NOMO-1 treated with DMSO at 0.1 percent for 48 hours (cell line): Measurements from ENCODE around the gene POLR1A.

Experiments
- DNase-seq: peaks from one replicate; lab custom pipeline; 2025; ENCODE audit not compliant: unreplicated experiment; lab: John Stamatoyannopoulos, UW

Gene POLR1A

DNA sequence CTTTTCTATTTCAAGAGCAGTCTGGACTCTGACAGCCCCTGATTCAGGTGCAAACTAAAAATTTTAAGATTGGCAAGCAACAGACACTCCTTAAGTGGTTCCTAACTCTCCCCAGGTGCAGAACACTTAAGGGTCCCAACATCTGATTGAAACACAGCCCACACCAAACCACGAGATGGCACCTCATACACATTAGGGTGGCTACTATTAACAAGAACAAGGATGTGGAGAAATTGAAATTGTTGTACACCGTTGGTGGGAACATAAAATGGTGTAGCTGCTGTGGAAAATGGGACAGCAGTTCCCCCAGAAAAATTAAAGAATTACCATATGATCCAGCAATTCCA, 82.3 kb downstream of the POLR1A start:
- no peak for DNase-seq

DNA sequence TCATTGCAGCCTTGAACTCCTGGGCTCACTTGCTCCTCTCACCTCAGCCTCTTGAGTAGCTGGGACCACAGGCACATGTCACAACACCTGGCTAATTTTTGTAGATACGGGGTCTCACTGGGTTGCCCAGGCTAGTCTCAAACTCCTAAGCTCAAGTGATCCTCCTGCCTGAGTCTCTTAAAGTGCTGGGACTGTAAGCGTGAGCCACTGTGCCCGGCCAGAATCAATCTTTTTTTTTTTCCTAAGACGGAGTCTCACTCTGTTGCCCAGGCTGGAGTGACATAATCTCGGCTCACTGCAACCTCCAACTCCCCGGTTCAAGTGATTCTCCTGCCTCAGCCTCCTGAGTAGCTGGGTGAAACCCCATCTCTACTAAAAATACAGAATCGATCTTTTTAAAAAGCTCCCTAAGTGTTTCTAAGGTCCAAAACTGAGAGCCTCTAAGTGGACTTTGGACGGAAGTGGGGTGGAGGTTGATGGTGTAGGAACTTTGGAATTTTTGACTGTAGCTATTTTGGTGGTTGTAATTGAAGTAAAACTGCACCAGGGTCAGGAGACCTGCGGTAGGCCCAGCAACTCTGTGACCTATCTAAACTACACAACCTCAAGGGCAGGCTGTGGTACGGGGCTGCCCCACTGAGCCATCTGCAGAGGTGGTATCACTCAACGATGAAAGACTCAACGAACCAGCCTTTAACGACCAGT, 82.9 kb downstream of the POLR1A start:
- no peak for DNase-seq

DNA sequence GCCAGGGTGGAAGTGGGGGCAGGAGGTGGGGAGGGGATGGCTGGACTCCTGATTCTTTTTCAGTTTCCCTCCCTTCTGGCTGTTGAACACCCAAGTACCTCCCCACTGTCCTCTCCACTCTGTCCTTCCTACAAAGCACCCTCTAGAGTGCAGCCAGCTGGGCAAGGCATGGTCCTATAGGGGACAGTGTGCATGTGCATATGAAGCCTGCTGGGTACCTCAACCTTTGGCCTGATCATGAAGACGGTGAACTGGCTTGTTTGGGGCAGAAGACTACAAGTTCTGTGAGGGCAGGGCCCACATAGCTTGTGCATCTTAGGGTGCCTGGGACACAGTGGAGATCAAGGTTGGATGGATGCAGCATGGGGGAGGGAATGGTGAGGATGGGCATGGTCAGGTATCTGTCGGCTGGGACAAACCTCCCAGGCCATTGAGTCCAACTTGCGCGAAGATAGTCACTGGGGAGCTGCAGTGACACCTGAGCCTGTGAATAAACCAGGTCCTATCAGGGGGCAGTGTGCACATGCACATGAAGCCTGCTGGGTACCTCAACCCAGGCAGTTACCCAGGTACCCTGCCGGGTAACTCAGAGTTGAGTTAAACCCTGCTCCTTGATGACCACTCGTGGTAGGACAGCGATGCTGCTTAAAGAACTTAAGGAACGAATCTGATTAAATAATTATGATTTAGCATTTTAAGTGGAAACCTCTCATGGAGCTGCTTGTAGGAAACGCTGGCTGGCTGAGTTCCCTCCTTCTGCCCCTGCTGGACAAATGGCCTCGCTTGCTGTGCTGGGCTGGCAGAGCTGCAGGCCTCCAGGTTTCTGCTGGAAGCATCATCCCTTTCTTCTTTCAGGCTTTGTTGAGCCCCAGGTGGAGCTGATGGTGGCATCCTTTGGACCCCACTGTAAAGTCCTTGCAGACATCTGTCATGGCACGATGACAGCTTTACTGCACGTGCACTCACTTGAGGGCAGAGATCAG, 84.0 kb downstream of the POLR1A start:
- DNase-seq, result no peak

DNA sequence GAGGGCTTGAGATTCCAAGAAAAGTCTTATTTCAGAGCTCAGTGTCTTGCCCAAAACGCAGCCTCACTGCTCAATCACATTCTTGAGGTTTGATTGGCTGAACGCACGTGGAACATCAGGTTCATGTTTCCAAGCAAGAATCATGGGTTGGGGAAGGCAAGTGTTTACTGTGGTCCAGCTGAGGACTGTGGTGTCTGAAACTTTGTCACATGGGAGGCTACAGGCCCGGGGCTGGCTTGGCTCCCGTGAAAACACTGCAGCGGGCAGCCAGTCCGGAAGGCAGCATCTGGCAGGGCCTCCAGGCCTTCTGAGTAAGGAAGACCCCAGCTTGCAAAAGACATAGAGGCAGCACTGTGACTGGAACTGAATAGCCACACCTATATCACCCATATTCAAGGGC, 84.7 kb downstream of the POLR1A start:
- DNase-seq, result no peak

DNA sequence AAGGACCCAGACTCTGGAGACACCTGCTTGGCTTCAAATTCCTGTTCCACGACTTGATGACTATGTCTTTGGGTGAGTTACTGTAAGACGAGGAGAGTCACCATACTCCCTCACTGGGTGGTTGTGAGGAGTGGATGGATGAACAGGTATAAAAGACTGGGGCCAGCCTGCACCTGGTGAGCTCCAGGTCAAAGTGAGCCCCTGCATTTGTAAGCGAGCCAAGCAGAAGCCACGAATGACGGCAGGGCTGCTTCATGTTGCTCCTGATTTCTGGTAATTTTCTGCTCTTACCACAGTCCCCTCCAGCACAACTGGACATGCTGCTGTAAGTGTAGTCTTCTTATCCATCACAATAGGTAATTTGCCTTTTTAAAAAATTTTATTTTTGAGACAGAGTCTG, 86.6 kb downstream of the POLR1A start:
- no peak for DNase-seq

DNA sequence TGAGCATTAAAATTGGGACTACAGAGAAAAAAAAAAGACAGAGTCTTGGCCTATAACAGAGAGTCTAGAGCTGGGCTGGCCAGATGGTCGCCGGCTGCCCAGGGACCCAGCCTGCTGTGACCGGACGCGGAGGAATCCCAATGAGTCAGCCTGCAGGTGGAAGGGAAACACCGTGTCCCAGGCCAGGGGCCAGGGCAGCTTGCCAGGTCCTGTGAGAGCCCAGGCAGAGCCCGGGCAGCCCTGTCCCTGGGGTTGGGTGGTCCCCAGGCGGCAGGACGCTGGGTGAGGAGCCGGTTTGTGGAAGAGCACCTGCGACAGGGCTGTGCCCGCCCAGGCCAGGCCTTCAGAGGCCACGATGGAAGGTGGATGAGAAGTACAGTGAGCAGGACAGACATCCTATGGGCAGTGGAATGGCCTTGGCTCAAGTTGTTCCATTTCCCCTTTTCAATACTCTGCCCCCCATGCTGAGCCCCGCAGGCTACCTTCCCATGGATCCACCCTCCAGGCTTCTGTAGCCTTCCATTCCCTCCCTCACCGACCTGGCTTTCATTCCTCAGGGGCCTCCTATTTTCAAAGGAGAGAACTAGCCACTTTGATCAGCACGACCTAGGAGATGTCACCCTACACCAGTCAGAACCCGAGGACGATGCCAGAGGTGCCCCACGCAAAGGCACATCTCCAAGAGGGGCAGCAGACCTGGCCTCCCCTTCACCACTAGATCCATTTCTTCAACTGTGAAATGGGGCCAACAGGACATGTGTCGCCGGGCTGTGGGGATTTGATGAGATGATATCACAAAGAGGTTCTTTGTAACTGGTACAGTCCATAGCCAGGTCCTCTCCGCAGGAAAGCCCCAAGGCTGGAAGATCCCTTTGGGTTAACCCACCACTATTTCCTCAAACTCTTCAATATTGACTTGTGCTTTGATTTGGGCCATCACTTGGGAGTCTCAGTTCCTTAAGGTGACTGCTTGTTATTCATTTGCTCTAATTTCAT, 87.5 kb downstream of the POLR1A start:
- no peak for DNase-seq

DNA sequence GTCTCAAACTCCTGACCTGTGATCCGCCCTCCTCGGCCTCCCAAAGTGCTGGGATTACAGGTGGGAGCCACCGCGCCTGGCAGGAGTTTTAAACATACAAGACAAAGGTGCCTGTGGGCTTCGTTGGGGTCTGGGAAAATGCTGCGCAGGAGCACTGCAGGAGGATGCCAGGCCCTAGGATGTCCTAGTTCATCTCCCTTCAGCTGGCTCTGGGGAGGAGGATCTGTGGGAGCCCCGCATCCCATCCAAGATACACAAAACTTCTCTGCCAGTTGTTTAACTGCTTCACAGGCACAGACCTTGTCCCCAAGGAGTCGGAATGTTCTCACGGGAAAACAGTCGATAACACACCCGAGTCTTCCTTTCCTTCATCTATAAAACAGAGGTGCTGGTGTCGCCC, 89.1 kb downstream of the POLR1A start:
- no peak for DNase-seq

DNA sequence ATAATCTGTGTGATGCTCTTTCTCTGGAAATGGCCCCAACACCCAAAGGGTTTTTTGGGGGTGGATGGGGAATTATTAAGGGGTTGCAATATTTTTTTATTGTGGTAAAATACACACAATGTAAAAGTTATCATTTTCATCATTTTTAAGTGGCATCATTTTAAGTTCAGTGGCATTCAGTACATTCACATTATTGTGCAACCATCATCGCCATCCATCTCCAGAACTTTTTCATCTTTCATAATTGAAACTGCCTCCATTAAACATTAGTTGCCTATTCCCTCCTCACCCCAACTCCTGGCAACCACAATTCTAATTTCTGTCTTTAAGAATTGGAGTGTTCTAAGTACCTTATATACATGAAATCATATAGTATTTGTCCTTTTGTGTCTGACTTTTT, 90.0 kb downstream of the POLR1A start:
- DNase-seq, result no peak

DNA sequence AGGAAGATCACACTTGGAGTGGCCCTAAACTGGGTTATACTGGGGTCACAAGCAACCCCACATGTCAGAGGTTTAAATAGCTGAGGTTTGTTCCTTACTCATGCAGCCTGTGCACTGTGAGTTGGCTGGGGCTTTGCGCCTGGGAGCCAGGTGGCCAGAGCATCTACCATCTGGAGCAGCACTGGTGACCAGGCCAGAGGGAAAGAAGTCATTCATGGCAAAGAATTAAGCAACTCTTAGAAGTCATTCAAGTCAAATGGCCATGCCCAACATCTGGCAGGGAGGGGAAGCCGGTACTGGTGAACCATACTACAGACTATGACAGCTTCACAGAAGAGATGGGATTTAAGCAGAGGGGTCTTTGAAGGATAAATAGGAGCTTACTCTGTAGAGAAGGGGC, 90.7 kb downstream of the POLR1A start:
- no peak for DNase-seq

DNA sequence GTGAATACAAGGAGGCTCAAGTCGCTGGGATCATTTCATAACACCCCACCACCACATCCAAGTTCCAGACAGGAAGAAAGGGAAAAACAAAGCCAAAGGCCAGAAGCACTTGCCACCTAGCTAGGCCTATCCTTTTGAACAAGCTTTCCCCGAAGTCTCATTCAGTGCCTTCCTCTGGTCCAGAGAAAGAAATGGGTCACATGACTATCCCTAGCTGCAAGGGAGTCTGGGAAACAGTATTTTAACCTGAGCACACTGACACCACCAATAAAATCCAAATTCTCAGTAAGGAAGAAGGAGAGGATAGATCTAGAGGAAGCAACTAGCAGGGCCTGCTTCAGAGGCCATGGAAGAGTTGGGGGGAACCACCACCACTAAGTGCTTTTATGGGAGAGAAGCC, 91.2 kb downstream of the POLR1A start:
- DNase-seq, result no peak

DNA sequence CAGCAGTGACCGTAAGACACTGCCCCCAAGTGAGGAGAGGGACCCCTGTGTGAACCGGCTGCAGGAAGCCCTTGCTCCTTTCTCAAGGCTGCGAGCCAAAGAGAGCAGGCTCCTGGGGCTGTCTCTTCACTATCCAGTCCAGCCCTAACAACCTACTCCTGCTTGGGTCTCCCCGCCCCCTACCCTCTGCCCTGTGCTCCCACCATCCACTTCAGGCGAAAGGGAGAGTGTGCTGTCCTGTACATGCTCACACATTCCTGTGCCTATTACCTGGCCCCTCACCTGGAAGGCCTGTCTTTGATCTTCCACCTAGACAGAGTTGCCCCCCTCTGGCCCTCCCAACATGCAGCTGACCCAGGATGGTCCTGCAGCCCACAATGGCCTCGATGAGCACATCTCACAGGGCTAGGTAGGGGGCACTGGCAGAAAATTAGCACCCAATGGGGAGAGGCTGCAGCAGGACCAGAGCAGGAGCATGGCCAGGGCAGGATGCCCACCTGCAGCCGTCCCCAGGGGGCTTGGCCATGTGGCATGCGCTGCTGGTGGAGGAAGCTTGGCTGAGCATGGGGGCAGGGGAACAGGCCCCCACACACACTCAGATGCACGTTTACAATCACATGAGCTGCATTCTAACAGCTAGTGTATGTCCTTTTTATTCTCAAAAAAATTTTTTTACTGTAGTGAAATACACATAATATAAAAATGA, 93.5 kb downstream of the POLR1A start:
- DNase-seq, result no peak

DNA sequence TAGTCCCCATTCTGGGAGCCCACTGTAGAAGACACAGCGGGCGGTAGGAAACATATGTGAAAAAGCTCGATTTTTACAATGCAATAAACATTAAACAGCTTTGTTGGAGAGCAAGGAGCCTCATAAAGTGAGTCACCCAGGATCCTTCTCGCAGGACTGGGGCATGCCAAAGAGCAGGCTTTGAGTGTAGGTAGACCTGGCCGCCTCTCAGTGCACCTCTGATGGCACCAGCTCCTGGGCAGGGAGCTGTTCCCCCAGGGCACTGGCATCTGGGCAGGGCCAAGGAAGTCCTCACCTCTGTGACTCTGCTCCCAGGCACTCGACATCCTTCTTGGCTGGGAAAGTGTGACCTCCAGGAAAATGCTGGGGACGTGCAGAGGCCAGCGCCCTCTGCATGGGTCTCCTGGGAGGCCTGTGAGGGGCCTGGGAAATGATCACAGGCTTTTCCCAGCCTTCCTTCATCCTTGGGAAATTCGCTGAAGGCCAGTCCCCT, 94.2 kb downstream of the POLR1A start:
- DNase-seq, result no peak

DNA sequence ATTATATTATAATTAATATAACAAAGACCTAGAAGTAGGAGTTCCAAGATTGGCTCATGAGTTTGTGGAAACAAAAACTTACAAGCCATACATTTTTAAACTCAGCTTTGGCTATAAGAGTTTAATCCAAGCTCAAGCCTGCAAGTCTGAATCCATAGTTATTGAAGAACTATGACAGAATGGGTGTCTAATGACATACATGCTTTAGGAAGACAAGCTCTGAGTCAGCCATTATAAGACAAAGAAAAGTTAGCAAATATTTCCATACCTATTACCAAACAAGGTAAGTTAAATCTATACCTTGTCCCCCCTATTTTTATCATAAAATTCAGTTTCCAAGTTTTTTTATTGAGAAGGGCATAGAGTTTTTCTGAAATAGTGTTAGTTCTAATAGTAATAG, 95.6 kb downstream of the POLR1A start:
- no peak for DNase-seq

DNA sequence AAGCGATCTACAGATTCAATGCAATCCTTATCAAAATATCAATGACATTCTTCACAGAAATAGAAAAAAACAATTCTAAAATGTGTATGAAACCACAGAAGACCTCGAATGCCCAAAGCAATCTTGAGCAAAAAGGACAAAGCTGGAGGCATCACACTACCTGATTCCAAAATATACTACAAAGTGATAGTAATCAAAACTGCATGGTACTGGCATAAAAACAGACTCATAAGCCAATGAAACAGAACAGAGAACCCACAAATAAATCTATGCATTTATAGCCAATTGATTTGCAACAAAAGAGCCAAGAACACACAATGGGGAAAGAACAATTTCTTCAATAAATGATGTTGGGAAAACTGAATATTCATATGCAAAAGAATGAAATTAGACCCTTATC, 99.2 kb downstream of the POLR1A start:
- DNase-seq, result no peak

DNA sequence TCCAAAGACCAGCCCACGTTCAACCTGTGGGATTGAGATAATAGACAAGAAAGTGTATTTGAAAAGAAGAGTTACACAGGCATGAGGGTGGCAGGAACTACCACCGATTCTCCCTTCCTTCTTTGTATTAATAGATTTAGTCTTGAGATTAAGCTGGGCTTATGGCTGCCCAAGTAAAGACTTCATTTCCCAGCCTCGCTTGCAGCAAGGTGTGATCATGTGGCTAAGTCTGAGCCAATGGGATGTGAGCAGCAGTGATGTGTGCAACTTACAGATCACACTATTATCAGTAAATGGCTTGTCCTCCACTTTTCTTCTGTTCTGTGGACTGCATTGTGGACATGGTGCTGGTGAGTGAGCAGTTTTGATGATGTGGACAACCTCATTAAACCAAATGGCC, 101.7 kb downstream of the POLR1A start:
- peak; percentile 43 for DNase-seq

DNA sequence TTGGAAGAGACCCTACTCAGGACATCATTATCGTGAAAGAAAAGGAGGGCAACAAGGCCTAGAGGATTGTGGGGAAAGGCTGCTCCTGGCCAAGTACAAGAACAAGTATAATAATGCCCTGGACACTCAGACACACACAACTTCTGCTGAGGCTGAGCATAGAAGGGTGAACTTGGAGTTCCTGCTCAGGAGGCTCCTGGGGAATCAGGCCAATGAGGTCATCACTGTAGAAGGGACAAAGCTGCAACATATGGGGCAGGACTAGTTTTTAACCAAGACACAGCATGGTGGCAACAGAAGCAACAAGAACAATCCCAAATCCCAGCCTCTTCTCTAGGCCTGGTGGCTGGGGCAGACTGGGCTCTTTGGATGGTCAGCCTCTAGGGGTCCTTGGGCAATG, 102.6 kb downstream of the POLR1A start:
- no peak for DNase-seq

DNA sequence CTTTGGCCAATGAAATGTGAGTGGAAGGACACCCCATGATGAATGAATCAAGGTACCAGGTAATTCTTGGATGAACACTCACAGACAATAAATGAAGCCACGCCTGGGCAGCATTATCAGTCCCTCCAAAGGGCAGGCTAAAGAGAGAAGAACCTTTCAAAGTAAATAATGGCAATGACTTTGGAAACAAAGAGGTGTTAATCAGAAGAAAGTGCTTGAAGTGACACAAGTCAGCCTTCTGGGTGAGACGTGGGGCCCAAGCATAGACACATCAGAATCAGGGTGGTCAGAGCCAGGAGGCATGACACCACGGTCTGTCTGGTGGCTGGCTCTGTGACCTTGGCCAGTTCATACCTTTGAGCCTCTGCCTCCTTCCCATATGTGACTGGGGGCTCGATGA, 103.3 kb downstream of the POLR1A start:
- no peak for DNase-seq

DNA sequence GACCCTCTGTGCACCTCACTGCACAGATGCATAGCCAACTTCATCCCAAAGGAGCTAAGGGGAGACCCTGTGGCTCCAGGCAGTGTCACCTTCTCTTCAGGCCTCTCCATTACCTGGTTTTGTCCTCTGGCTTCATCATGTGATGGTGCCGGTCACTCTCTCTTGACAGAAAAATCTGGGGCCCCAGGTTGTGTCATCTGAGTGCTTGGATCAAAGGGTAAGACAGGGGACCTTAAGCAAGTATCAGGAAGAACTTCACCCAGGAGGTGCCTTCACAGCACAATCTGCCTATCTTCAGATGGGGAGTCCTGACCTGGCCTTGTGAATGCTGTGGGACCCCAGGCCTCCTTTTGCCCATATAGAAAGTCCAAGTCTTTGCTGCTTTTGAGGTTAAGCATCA, 104.4 kb downstream of the POLR1A start:
- DNase-seq, result no peak

DNA sequence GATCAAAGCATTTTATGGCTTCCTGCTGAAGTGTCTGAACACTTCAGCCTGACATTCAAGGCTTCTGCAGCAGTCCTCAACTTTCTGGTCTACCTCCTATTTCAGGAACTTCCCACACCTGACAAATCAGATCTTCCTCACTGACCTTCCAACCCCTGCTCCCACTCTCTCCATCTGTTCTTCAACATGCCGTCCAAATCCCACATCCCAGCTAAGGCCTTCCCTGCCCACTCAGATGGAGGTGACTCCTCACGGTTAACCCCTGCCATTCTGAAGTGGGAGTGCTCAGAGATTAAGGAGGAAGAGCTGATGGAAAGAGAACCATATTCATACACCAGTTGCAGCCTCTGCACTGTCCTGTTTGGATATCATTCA, 104.8 kb downstream of the POLR1A start:
- DNase-seq, result no peak

DNA sequence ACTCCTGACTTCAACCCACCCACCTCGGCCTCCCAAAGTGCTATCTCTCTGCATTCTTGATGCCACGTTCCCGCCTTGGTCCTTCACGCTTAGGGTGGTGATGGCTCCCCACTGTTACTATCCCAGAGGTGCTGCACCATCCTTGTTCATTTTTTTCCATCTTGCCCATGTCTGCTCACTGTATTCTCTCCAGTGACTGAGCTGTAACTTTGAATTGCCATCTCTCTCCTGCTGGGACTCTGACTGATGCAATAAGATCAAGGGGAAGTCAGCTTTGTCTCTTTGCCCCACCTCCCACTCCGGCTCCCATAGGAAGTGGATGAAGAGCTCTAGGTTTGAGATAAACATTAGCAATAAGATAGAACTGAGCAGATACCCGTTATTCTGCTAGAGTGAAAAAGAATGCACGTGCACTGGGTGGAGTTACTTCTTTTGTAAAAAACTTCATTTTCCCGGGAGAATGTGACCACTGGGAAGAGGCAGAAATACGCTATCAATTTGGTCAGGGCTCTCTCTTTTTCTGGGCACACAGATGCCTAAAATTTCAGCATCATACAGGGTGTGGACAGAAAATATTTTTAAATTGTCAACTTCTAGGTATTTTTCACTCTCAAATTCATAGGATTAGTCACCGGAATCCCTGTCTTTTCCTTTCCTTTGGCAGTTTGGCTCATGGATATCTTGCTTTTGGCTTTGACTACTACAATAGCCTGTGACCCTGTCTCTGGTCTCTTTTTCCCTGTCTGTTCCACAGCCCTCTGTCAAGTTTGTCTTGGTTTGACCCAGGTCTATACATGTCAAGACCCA, 105.4 kb downstream of the POLR1A start:
- peak; percentile 19 for DNase-seq
